ENCODE data around the gene RIC8A.
"Not testable (repeated sequence)": the region's sequence is repeated elsewhere in the genome, so short reads cannot be mapped to it uniquely, and the experiment has no call there.

The RIC8A gene

GRCh38 chr11:220641-221215 lies 13.2 kb downstream of the RIC8A start:
- not testable (repeated sequence) for DNase-seq (ENCODE audit: low read depth)

GRCh38 chr11:221539-221938 lies 14.0 kb downstream of the RIC8A start:
- no peak for DNase-seq (ENCODE audit: low read depth)

- DNase-seq (ENCODE audit: low read depth), result no peak
Measured at GRCh38 chr11:221998-222789, 14.7 kb downstream of the RIC8A start.

- DNase-seq (ENCODE audit: low read depth), result no peak
Measured at GRCh38 chr11:223026-223789, 15.7 kb downstream of the RIC8A start.

- DNase-seq (ENCODE audit: low read depth), result no peak
Measured at GRCh38 chr11:223884-224283, 16.4 kb downstream of the RIC8A start.

GRCh38 chr11:224424-224823 lies 16.9 kb downstream of the RIC8A start:
- no peak for DNase-seq (ENCODE audit: low read depth)

- DNase-seq (ENCODE audit: low read depth), result no peak
Measured at GRCh38 chr11:225734-226453, 18.4 kb downstream of the RIC8A start.

- DNase-seq (ENCODE audit: low read depth), result no peak
Measured at GRCh38 chr11:227824-228379, 20.4 kb downstream of the RIC8A start.

- DNase-seq (ENCODE audit: low read depth), result no peak
Measured at GRCh38 chr11:230431-230830, 22.9 kb downstream of the RIC8A start.

GRCh38 chr11:232783-233565 lies 25.5 kb downstream of the RIC8A start:
- no peak for DNase-seq (ENCODE audit: low read depth)

- no peak for DNase-seq (ENCODE audit: low read depth)
Measured at GRCh38 chr11:235180-235579, 27.7 kb downstream of the RIC8A start.

GRCh38 chr11:235609-235996 lies 28.1 kb downstream of the RIC8A start:
- no peak for DNase-seq (ENCODE audit: low read depth)

GRCh38 chr11:235997-236773 lies 28.7 kb downstream of the RIC8A start, which contains the start of gene SIRT3:
TSS of gene SIRT3 (minus strand) at chr11:236342. CDS start at chr11:236328, 14 bp downstream.
- peak; percentile 56 for DNase-seq (ENCODE audit: low read depth)

- peak; percentile 72 for DNase-seq (ENCODE audit: low read depth)
Measured at GRCh38 chr11:236774-237767, 29.6 kb downstream of the RIC8A start, which contains the start of gene PSMD13. TSS of gene PSMD13 (plus strand) at chr11:236976. CDS start at chr11:237050, 74 bp downstream.

GRCh38 chr11:238346-238745 lies 30.8 kb downstream of the RIC8A start:
- not testable (repeated sequence) for DNase-seq (ENCODE audit: low read depth)

GRCh38 chr11:240315-240714 lies 32.8 kb downstream of the RIC8A start:
- DNase-seq (ENCODE audit: low read depth), result no peak

- DNase-seq (ENCODE audit: low read depth), result no peak
Measured at GRCh38 chr11:241634-242033, 34.1 kb downstream of the RIC8A start.

GRCh38 chr11:244376-244775 lies 36.9 kb downstream of the RIC8A start:
- DNase-seq (ENCODE audit: low read depth), result no peak

- no peak for DNase-seq (ENCODE audit: low read depth)
Measured at GRCh38 chr11:249062-249461, 41.6 kb downstream of the RIC8A start.

Measured in stimulated activated CD8-positive, alpha-beta memory T cell treated with anti-CD3 and anti-CD28 coated beads, Interleukin-7, amount 100 ng/mL, for 24 hours (primary cell).